ENCODE results near the gene TMEM144.
A peak's percentile ranks its signal among the peaks of the same experiment; 100 is the strongest.

Gene TMEM144

GRCh38 chr4:158261480-158261879 is 51.2 kb downstream of the TMEM144 start:
- Histone ChIP-seq H3K9ac (ENCODE audit: low read depth, low read length, poor library complexity) (no peak overlapping the region), H3K4me1 (ENCODE audit: control insufficient read depth in 2 of 2, insufficient read depth in 1 of 2, low read depth in 1 of 2, low read length in 2 of 2) (peaks cover 0 to 4% of the 10 kb centered on the region in 2 donors), H3K4me2 (ENCODE audit: insufficient read depth, low read length, poor library complexity, severe bottlenecking) (no peak overlapping the region), H3K14ac (ENCODE audit: low read length) (no peak overlapping the region), H2AK5ac (ENCODE audit: low read depth, low read length) (no peak overlapping the region), H3K27ac (replicated peaks; ENCODE audit: low read length) (no peak overlapping the region), H3K27me3 (ENCODE audit: control insufficient read depth in 3 of 3, insufficient read depth in 3 of 3, low read depth in 1 of 3, low read length in 3 of 3) (no peaks in the 10 kb centered on the region), H3K4me3 (ENCODE audit: low read length in 2 of 2) (no peak overlapping the region), H2BK120ac (ENCODE audit: low read depth, low read length) (no peak overlapping the region), H3K18ac (ENCODE audit: low read length) (no peak overlapping the region), H3K23ac (ENCODE audit: low read depth, low read length, poor library complexity) (no peak overlapping the region), H3K4ac (ENCODE audit: low read length) (no peak overlapping the region), H2BK15ac (ENCODE audit: low read length) (no peak overlapping the region), H2BK12ac (ENCODE audit: low read length) (no peak overlapping the region), H2AFZ (ENCODE audit: low read length) (no peak overlapping the region), H3K36me3 (replicated peaks in 1 of 2; ENCODE audit: control insufficient read depth in 2 of 2, insufficient read depth in 2 of 2, low read length in 2 of 2) (no peaks in the 10 kb centered on the region), H2BK5ac (ENCODE audit: low read length) (no peak overlapping the region), H3K79me1 (ENCODE audit: low read depth, low read length) (no peaks in the 10 kb centered on the region), H4K91ac (ENCODE audit: low read depth, low read length, poor library complexity) (no peak overlapping the region), H3K9me3 (replicated peaks in 1 of 2; ENCODE audit: control insufficient read depth in 2 of 2, insufficient read depth in 1 of 2, low read depth in 1 of 2, low read length in 2 of 2) (no peaks in the 10 kb centered on the region), H4K8ac (ENCODE audit: low read depth, low read length) (no peak overlapping the region)
- no peak for DNase-seq (ENCODE audit: low spot score)
- WGBS, 2 donors (ENCODE audit: extremely low coverage in 2 of 2, insufficient read length in 2 of 2, insufficient replicate concordance in 1 of 2) = no CpG with 5 or more reads among the region's 4 CpGs

GRCh38 chr4:158268553-158268952 is 58.3 kb downstream of the TMEM144 start:
- H3K27ac ChIP-seq (replicated peaks; ENCODE audit: low read length) = no peak overlapping the region
- no peaks in the 10 kb centered on the region for H3K4me1 ChIP-seq (ENCODE audit: control insufficient read depth in 2 of 2, insufficient read depth in 1 of 2, low read depth in 1 of 2, low read length in 2 of 2)
- no peak overlapping the region for H4K8ac ChIP-seq (ENCODE audit: low read depth, low read length)
- H2BK120ac ChIP-seq (ENCODE audit: low read depth, low read length) = no peak overlapping the region
- no CpG with 5 or more reads among the region's 2 CpGs for WGBS, 2 donors (ENCODE audit: extremely low coverage in 2 of 2, insufficient read length in 2 of 2, insufficient replicate concordance in 1 of 2)
- no peak overlapping the region for H2BK5ac ChIP-seq (ENCODE audit: low read length)
- no peak overlapping the region for H2BK12ac ChIP-seq (ENCODE audit: low read length)
- H3K36me3 ChIP-seq (replicated peaks in 1 of 2; ENCODE audit: control insufficient read depth in 2 of 2, insufficient read depth in 2 of 2, low read length in 2 of 2) = no peaks in the 10 kb centered on the region
- H3K27me3 ChIP-seq (ENCODE audit: control insufficient read depth in 3 of 3, insufficient read depth in 3 of 3, low read depth in 1 of 3, low read length in 3 of 3) = no peaks in the 10 kb centered on the region
- no peak overlapping the region for H3K9ac ChIP-seq (ENCODE audit: low read depth, low read length, poor library complexity)
- H3K9me3 ChIP-seq (replicated peaks in 1 of 2; ENCODE audit: control insufficient read depth in 2 of 2, insufficient read depth in 1 of 2, low read depth in 1 of 2, low read length in 2 of 2) = no peaks in the 10 kb centered on the region
- no peak overlapping the region for H3K14ac ChIP-seq (ENCODE audit: low read length)
- H3K18ac ChIP-seq (ENCODE audit: low read length) = no peak overlapping the region
- no peak overlapping the region for H2AK5ac ChIP-seq (ENCODE audit: low read depth, low read length)
- H3K4me2 ChIP-seq (ENCODE audit: insufficient read depth, low read length, poor library complexity, severe bottlenecking) = no peak overlapping the region
- H3K23ac ChIP-seq (ENCODE audit: low read depth, low read length, poor library complexity) = no peak overlapping the region
- no peaks in the 10 kb centered on the region for H3K79me1 ChIP-seq (ENCODE audit: low read depth, low read length)
- no peak overlapping the region for H3K4me3 ChIP-seq (ENCODE audit: low read length in 2 of 2)
- H3K4ac ChIP-seq (ENCODE audit: low read length) = no peak overlapping the region
- H4K91ac ChIP-seq (ENCODE audit: low read depth, low read length, poor library complexity) = no peak overlapping the region
- no peak for DNase-seq (ENCODE audit: low spot score)
- H2BK15ac ChIP-seq (ENCODE audit: low read length) = no peak overlapping the region
- H2AFZ ChIP-seq (ENCODE audit: low read length) = no peak overlapping the region

DNA sequence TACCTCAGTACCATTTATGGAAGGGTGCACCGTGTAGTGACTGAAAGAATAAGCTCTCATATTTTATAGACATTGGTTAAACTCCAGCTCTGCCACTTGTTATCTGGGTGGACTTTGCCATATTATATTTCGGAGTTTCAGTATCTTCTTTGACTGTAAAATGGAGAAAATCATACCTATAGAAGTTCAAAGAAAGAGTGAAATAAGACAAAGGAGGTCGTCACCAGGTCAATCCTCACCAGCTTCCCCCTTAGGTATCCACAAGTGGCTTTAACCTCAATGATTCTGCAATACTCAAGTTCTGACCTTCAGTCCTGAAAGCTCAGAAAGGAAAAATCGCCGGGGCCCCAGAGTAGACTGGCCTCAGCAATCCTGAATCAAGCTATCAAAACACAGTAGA is 64.3 kb downstream of the TMEM144 start:
- DNase-seq (ENCODE audit: low spot score) = no peak
- no peak overlapping the region for H2AK5ac ChIP-seq (ENCODE audit: low read depth, low read length)
- no peak overlapping the region for H2AFZ ChIP-seq (ENCODE audit: low read length)
- no peak overlapping the region for H3K4ac ChIP-seq (ENCODE audit: low read length)
- peak overlapping the region; percentile 14 for H3K4me2 ChIP-seq (ENCODE audit: insufficient read depth, low read length, poor library complexity, severe bottlenecking)
- no peaks in the 10 kb centered on the region for H3K4me1 ChIP-seq (ENCODE audit: control insufficient read depth in 2 of 2, insufficient read depth in 1 of 2, low read depth in 1 of 2, low read length in 2 of 2)
- H3K23ac ChIP-seq (ENCODE audit: low read depth, low read length, poor library complexity) = no peak overlapping the region
- no peak overlapping the region for H2BK15ac ChIP-seq (ENCODE audit: low read length)
- no peak overlapping the region for H3K9ac ChIP-seq (ENCODE audit: low read depth, low read length, poor library complexity)
- no peak overlapping the region for H3K14ac ChIP-seq (ENCODE audit: low read length)
- H2BK120ac ChIP-seq (ENCODE audit: low read depth, low read length) = no peak overlapping the region
- no peak overlapping the region for H3K18ac ChIP-seq (ENCODE audit: low read length)
- WGBS, 2 donors (ENCODE audit: extremely low coverage in 2 of 2, insufficient read length in 2 of 2, insufficient replicate concordance in 1 of 2) = no CpG with 5 or more reads among the region's 5 CpGs
- H3K4me3 ChIP-seq (ENCODE audit: low read length in 2 of 2) = no peak overlapping the region
- no peaks in the 10 kb centered on the region for H3K79me1 ChIP-seq (ENCODE audit: low read depth, low read length)
- H3K27ac ChIP-seq (replicated peaks; ENCODE audit: low read length) = no peak overlapping the region
- no peaks in the 10 kb centered on the region for H3K9me3 ChIP-seq (replicated peaks in 1 of 2; ENCODE audit: control insufficient read depth in 2 of 2, insufficient read depth in 1 of 2, low read depth in 1 of 2, low read length in 2 of 2)
- no peaks in the 10 kb centered on the region for H3K27me3 ChIP-seq (ENCODE audit: control insufficient read depth in 3 of 3, insufficient read depth in 3 of 3, low read depth in 1 of 3, low read length in 3 of 3)
- no peaks in the 10 kb centered on the region for H3K36me3 ChIP-seq (replicated peaks in 1 of 2; ENCODE audit: control insufficient read depth in 2 of 2, insufficient read depth in 2 of 2, low read length in 2 of 2)
- no peak overlapping the region for H2BK5ac ChIP-seq (ENCODE audit: low read length)
- no peak overlapping the region for H4K8ac ChIP-seq (ENCODE audit: low read depth, low read length)
- H2BK12ac ChIP-seq (ENCODE audit: low read length) = no peak overlapping the region
- H4K91ac ChIP-seq (ENCODE audit: low read depth, low read length, poor library complexity) = no peak overlapping the region

DNA sequence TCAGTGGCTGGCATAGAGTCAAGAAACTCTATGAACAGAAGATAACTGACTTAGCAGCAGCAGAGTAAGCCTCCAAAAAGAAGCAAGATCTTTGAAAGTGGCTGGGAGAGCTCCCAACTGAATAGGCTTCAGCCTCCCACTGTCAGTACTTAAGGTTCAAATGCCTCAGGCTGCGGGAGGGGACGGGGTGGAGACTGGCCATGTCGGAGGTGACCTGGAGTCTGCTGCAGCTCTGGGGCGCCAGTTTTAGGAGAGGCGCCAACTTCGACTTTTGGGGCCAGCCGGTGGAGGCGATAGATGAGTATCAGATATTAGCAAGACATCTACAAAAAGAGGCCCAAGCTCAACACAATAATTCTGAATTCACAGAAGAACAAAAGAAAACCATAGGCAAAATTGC is 67.3 kb downstream of the TMEM144 start:
- H2BK120ac ChIP-seq (ENCODE audit: low read depth, low read length) = no peak overlapping the region
- H2BK5ac ChIP-seq (ENCODE audit: low read length) = no peak overlapping the region
- H3K14ac ChIP-seq (ENCODE audit: low read length) = no peak overlapping the region
- no peaks in the 10 kb centered on the region for H3K4me1 ChIP-seq (ENCODE audit: control insufficient read depth in 2 of 2, insufficient read depth in 1 of 2, low read depth in 1 of 2, low read length in 2 of 2)
- H4K8ac ChIP-seq (ENCODE audit: low read depth, low read length) = no peak overlapping the region
- no peaks in the 10 kb centered on the region for H3K36me3 ChIP-seq (replicated peaks in 1 of 2; ENCODE audit: control insufficient read depth in 2 of 2, insufficient read depth in 2 of 2, low read length in 2 of 2)
- no peak overlapping the region for H2AK5ac ChIP-seq (ENCODE audit: low read depth, low read length)
- no peak for DNase-seq (ENCODE audit: low spot score)
- H3K27ac ChIP-seq (replicated peaks; ENCODE audit: low read length) = no peak overlapping the region
- H3K4me2 ChIP-seq (ENCODE audit: insufficient read depth, low read length, poor library complexity, severe bottlenecking) = no peak overlapping the region
- no peak overlapping the region for H3K4ac ChIP-seq (ENCODE audit: low read length)
- no peak overlapping the region for H2BK15ac ChIP-seq (ENCODE audit: low read length)
- H2BK12ac ChIP-seq (ENCODE audit: low read length) = no peak overlapping the region
- H2AFZ ChIP-seq (ENCODE audit: low read length) = no peak overlapping the region
- H3K18ac ChIP-seq (ENCODE audit: low read length) = no peak overlapping the region
- no CpG with 5 or more reads among the region's 8 CpGs for WGBS, 2 donors (ENCODE audit: extremely low coverage in 2 of 2, insufficient read length in 2 of 2, insufficient replicate concordance in 1 of 2)
- H3K9me3 ChIP-seq (replicated peaks in 1 of 2; ENCODE audit: control insufficient read depth in 2 of 2, insufficient read depth in 1 of 2, low read depth in 1 of 2, low read length in 2 of 2) = no peaks in the 10 kb centered on the region
- H3K23ac ChIP-seq (ENCODE audit: low read depth, low read length, poor library complexity) = no peak overlapping the region
- H3K79me1 ChIP-seq (ENCODE audit: low read depth, low read length) = no peaks in the 10 kb centered on the region
- no peak overlapping the region for H3K4me3 ChIP-seq (ENCODE audit: low read length in 2 of 2)
- H3K9ac ChIP-seq (ENCODE audit: low read depth, low read length, poor library complexity) = no peak overlapping the region
- H4K91ac ChIP-seq (ENCODE audit: low read depth, low read length, poor library complexity) = no peak overlapping the region
- no peaks in the 10 kb centered on the region for H3K27me3 ChIP-seq (ENCODE audit: control insufficient read depth in 3 of 3, insufficient read depth in 3 of 3, low read depth in 1 of 3, low read length in 3 of 3)

Data from neuronal stem cell (in vitro differentiated cells).